HL-60 (cell line): Measurements from ENCODE around the gene RANGAP1.

ENCODE experiments used
- DNase-seq, 2 experiments: peaks; one replicate each; pipeline ENCODE4 v3.0.0-alpha.2; 2010 to 2020; ENCODE audit warnings: low read depth in 1 of 2, low spot score in 1 of 2
- H3K27ac ChIP-seq: fragments of 250-450 bp; sonication (Bioruptor Pico); replicated peaks from 2 replicates; pipeline ENCODE4 v1.5.1; 2020; ENCODE audit warnings: mild to moderate bottlenecking, moderate library complexity
- H3K27me3 ChIP-seq: fragments of 250-450 bp; sonication (Bioruptor Pico); 2 replicates; pipeline ENCODE4 v1.5.1; 2021; ENCODE audit warnings: mild to moderate bottlenecking, moderate library complexity; ENCODE audit not compliant: insufficient read depth, poor library complexity, severe bottlenecking
- H3K4me3 ChIP-seq: replicated peaks from 2 replicates; pipeline ENCODE4 v1.5.1; 2011; ENCODE audit warnings: mild to moderate bottlenecking, control low read depth, low read length; ENCODE audit not compliant: insufficient read depth
- GABPA ChIP-seq: IDR thresholded peaks from 2 replicates; pipeline ENCODE4 v1.6.1; 2012; ENCODE audit warnings: low read depth
- POLR2AphosphoS5 ChIP-seq: IDR thresholded peaks from 2 replicates; pipeline ENCODE4 v1.6.1; 2012; ENCODE audit warnings: low read depth
- SPI1 ChIP-seq: IDR thresholded peaks from 2 replicates; pipeline ENCODE4 v1.6.1; 2012; ENCODE audit warnings: low read depth, mild to moderate bottlenecking, borderline replicate concordance
- TF ChIP-seq, protein P1 (sequence below): IDR thresholded peaks from one replicate; pipeline ENCODE4 v1.5.1; 2011; ENCODE audit warnings: low read length, control low read depth, inconsistent platforms; ENCODE audit not compliant: insufficient read depth
- TF ChIP-seq, protein P2 (sequence below): IDR thresholded peaks from 2 replicates; pipeline ENCODE4 v1.6.1; 2012; ENCODE audit warnings: low read depth; ENCODE audit not compliant: insufficient replicate concordance

The RANGAP1 gene

DNA sequence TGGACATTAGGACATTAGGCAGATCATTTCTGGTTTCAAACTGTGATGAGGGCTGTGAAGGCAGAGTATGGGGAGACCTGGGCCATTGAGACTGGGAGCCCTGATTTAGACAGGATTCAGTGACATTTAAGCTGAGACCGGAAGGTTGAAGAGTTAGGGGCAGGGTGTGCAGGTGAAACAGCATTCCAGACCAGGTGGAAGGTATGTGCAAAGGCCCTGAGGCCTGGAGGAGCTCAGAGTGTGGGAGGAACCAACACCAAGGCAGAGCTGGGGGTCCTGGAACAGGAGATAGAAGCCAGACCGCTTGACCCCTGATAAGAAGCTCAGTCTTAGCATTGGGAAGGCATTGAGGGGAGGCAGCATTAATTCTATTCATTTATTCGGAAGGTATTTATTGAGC is 47.8 kb upstream of the RANGAP1 start:
- H3K27me3 ChIP-seq: no peaks in the 10 kb centered on the region
- TF ChIP-seq SPI1 (no peak), POLR2AphosphoS5 (no peak), GABPA (no peak)
- TF ChIP-seq, protein P1, sequence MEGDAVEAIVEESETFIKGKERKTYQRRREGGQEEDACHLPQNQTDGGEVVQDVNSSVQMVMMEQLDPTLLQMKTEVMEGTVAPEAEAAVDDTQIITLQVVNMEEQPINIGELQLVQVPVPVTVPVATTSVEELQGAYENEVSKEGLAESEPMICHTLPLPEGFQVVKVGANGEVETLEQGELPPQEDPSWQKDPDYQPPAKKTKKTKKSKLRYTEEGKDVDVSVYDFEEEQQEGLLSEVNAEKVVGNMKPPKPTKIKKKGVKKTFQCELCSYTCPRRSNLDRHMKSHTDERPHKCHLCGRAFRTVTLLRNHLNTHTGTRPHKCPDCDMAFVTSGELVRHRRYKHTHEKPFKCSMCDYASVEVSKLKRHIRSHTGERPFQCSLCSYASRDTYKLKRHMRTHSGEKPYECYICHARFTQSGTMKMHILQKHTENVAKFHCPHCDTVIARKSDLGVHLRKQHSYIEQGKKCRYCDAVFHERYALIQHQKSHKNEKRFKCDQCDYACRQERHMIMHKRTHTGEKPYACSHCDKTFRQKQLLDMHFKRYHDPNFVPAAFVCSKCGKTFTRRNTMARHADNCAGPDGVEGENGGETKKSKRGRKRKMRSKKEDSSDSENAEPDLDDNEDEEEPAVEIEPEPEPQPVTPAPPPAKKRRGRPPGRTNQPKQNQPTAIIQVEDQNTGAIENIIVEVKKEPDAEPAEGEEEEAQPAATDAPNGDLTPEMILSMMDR: no peak
- TF ChIP-seq, protein P2, sequence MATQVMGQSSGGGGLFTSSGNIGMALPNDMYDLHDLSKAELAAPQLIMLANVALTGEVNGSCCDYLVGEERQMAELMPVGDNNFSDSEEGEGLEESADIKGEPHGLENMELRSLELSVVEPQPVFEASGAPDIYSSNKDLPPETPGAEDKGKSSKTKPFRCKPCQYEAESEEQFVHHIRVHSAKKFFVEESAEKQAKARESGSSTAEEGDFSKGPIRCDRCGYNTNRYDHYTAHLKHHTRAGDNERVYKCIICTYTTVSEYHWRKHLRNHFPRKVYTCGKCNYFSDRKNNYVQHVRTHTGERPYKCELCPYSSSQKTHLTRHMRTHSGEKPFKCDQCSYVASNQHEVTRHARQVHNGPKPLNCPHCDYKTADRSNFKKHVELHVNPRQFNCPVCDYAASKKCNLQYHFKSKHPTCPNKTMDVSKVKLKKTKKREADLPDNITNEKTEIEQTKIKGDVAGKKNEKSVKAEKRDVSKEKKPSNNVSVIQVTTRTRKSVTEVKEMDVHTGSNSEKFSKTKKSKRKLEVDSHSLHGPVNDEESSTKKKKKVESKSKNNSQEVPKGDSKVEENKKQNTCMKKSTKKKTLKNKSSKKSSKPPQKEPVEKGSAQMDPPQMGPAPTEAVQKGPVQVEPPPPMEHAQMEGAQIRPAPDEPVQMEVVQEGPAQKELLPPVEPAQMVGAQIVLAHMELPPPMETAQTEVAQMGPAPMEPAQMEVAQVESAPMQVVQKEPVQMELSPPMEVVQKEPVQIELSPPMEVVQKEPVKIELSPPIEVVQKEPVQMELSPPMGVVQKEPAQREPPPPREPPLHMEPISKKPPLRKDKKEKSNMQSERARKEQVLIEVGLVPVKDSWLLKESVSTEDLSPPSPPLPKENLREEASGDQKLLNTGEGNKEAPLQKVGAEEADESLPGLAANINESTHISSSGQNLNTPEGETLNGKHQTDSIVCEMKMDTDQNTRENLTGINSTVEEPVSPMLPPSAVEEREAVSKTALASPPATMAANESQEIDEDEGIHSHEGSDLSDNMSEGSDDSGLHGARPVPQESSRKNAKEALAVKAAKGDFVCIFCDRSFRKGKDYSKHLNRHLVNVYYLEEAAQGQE: no peak
- H3K4me3 ChIP-seq: no peak overlapping the region
- H3K27ac ChIP-seq: no peak overlapping the region
- no peak for DNase-seq

DNA sequence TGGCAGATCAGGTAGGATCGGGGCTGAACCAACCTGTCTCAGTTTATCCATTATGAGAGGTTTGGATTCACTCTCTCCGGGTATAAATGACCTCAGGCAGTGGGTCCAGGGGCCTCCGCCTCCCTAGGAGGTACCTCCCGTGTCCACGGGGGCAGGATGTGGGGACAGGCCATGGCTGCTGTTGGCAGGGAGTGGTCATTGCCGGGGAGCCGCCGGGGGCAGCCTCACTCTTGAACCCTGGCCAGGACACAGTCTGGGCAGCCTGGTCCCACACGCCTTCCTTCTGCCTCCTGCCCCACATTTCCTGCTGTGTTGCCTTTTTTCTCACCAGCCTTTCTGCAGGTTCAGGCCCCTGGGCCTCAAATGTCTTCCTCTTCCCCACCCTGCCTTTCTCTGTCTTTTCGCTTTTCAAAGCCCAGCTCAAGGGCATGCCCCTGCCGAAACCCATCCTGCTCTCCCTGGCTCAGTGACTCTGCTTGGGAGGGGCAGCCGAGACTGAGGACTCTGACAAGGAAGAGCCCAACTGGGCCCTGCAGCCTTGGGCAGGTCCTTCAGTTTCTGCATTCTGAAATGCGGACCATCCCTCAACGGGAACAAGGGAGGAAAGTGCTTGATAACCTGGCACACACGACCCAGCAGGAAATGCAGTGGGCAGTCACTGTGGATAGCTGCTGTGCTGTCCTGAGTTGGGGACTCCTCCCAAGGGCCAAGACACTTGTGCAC is 46.4 kb upstream of the RANGAP1 start:
- no peak overlapping the region for H3K27ac ChIP-seq
- H3K4me3 ChIP-seq: no peak overlapping the region
- no peaks in the 10 kb centered on the region for H3K27me3 ChIP-seq
- no peak for DNase-seq
- TF ChIP-seq GABPA (no peak), SPI1 (no peak), POLR2AphosphoS5 (no peak)
- TF ChIP-seq, protein P2: no peak
- TF ChIP-seq, protein P1: no peak

DNA sequence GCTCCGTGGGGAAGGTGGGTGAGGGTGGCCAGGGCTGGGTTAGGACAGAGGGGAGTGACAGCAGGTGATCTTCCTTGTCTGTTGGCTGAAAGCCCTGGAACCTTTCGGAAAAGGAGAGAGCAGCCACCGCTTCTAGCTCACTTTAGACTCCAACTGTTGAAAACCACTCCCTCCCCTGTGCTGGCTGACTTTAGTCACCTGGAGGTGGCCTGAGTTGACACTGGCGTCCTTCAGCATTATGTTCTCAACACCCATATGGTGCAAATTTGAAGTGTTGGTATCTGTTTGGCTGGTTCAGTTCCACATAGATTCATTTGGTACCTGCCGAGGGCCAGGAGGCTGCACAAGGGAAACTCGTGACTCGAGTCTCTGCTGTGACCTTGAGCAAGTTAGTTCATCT is 44.2 kb upstream of the RANGAP1 start:
- Histone ChIP-seq H3K27ac (no peak overlapping the region), H3K4me3 (no peak overlapping the region), H3K27me3 (no peaks in the 10 kb centered on the region)
- TF ChIP-seq SPI1 (no peak), GABPA (no peak), POLR2AphosphoS5 (no peak)
- TF ChIP-seq, protein P2: no peak
- TF ChIP-seq, protein P1: no peak
- DNase-seq: no peak
